ENCODE data around the gene MOCS2.

Gene MOCS2

DNA sequence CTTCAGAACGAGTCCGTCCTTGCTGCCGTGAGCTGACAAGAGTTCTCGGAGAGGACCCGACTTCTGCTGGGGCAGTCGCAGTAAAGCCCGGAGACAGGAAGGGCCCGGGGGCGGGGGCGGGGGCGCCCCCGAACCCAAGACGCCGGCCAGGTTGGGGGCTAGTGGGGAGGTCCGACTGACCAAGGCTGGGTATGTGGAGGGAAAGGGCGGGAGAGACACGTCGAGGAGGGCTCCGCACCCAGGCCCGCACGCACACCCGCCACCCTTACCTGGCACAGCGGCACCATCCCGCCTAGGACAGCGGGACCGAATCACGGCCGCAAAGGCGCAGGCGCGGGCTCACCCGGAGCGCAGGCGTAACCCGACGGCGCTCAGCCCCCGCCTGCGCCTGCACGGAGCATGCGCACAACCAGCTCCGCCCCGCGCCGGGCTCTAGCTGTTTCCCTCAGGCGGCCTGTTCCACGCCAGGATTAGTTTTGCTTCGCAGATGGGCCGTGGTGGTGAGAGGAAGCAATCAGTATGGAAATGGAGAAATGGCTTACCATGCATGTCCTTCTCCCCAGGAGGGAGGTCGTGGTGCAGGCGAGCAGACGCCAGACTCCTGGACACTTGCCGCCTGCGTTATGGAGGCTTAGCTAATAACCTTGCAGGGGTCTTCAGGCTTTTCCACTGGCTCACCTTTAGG lies at the start of gene MOCS2:
TSS of gene MOCS2 (minus strand) at position 315 of the 685 bp plus-strand sequence. CDS start 2,583 bp downstream, outside the sequence.
- H3K4me3 ChIP-seq (ENCODE audit: low read depth, low read length), result peak within 1 kb of the TSS; percentile 68
- TF ChIP-seq CTCF (IDR thresholded peaks at IDR 0.05; ENCODE audit: low read depth, low read length), result no peak

DNA sequence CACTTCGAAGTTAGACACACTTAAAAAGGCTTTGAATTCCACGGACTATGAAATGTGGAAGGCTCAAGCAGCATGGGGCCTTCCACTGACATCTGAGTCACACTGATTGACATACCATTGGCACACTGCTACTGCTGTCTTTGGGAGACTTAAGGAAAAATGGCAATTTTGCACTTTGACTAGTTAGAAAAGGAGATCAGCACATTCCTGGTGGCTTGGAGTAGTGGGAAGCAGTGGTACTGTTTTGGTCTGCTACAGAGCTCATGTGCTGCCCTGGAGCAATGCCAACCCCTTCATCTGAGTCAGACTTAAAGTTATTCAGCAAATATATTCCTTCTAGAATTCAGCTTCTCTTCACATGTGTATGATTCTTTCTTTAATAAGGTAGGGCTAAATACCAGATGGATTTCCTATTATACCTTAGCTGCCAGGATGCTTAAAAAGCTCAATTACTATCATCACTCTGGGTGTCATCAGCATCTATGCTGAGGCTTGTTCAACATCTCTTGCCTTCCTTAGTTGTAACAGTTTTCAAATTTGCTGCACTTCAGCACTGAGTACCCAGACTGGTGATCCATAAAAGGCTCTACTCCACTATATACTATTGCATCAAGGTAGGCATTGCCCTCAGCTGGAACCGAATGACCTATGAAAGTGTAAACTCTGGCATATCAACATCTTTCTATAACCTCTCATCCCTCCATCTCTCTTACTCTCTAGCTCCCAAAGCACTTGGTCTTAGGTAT lies 42.3 kb upstream of the MOCS2 start:
- TF ChIP-seq CTCF (IDR thresholded peaks at IDR 0.05; ENCODE audit: low read depth, low read length), result no peak
- no peak overlapping the region for H3K4me3 ChIP-seq (ENCODE audit: low read depth, low read length)

- H3K4me3 ChIP-seq (ENCODE audit: low read depth, low read length), result no peak overlapping the region
- no peak for TF ChIP-seq CTCF (IDR thresholded peaks at IDR 0.05; ENCODE audit: low read depth, low read length)
Measured at GRCh38 chr5:53133020-53133419, 23.5 kb upstream of the MOCS2 start.

- no peak overlapping the region for H3K4me3 ChIP-seq (ENCODE audit: low read depth, low read length)
- TF ChIP-seq CTCF (IDR thresholded peaks at IDR 0.05; ENCODE audit: low read depth, low read length), result no peak
Measured at GRCh38 chr5:53130266-53130665, 20.7 kb upstream of the MOCS2 start.

DNA sequence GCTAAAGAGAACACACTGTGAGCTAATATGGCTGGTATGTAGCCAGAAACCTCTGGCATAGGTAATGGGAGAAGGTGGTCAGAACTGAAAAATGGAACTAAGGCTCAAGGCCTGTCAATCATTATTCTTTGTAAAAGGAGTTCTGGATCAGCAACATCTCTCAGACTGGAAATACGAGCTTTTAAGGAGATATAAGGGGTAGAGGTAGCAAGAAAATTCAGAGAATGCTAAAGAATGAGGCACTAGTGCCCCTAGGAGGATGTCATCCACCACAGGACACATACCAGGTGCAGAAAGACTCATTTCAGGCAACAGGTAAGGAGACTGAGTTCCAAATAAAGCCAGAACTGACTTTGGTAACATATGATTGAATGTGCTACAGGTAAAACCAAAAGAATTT lies 18.9 kb upstream of the MOCS2 start:
- no peak for TF ChIP-seq CTCF (IDR thresholded peaks at IDR 0.05; ENCODE audit: low read depth, low read length)
- H3K4me3 ChIP-seq (ENCODE audit: low read depth, low read length), result no peak overlapping the region

GRCh38 chr5:53127107-53127506 lies 17.6 kb upstream of the MOCS2 start:
- no peak overlapping the region for H3K4me3 ChIP-seq (ENCODE audit: low read depth, low read length)
- TF ChIP-seq CTCF (IDR thresholded peaks at IDR 0.05; ENCODE audit: low read depth, low read length), result no peak

GRCh38 chr5:53126521-53126920 lies 17.0 kb upstream of the MOCS2 start:
- no peak overlapping the region for H3K4me3 ChIP-seq (ENCODE audit: low read depth, low read length)
- TF ChIP-seq CTCF (IDR thresholded peaks at IDR 0.05; ENCODE audit: low read depth, low read length), result no peak

All from WI38 (cell line).